NCI-H345 treated with DMSO at 0.1 percent for 48 hours (cell line): ENCODE measurements around the gene HDAC4.

Experiments
- DNase-seq: peaks from one replicate; lab custom pipeline; 2025; ENCODE audit not compliant: unreplicated experiment; lab: John Stamatoyannopoulos, UW

HDAC4 gene

DNA sequence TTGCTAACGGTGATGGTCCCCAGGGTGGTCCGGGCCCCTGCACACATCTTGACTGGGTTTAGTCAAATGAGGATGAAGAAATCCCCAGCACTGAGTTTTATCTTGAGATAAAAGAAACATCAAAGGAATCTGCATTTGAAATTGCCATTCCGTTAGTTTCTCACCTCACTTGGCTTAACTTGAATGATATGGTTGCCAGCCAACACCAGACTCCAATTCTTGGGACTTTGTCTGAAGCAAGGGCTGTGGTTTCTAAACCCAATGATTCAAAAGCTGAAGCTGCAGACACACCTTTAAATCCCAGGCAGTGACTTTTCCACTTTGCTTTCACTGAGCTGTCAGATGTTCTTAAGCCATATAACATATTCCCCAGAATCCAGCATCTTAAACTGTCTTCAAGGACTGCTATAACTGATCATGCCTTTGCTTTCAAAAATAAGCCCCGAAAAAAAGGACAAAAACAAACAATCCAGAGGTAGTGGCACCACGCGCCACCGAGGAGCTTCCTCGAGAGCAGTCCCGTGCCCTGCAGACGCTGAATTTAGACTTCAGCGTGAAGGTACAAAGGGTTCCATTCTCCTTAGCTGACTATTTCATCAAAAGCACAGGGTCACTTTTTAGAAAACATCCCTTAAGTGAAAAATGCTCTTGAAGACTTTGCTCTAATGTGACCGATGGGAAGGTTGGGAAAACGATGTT, 189.3 kb downstream of the HDAC4 start:
- DNase-seq = no peak

DNA sequence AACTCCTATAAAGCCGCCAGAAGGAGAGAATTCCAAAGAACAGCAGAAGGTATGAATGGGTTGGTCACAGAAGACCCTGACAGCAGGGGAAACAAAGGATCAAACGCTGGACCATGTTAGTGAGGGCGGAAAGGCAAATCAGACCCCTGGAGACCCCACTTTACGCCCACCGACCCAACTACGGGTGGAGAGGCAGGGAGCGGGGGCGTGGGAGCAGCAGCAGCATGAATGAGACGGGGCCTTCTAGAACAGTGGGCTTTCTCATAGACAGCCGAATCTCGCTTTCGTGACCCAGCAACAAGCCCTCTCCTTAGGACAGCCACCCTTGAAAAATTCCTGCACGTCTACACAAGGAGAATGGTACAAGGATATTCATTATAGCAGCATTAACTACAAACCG, 191.0 kb downstream of the HDAC4 start:
- no peak for DNase-seq

DNA sequence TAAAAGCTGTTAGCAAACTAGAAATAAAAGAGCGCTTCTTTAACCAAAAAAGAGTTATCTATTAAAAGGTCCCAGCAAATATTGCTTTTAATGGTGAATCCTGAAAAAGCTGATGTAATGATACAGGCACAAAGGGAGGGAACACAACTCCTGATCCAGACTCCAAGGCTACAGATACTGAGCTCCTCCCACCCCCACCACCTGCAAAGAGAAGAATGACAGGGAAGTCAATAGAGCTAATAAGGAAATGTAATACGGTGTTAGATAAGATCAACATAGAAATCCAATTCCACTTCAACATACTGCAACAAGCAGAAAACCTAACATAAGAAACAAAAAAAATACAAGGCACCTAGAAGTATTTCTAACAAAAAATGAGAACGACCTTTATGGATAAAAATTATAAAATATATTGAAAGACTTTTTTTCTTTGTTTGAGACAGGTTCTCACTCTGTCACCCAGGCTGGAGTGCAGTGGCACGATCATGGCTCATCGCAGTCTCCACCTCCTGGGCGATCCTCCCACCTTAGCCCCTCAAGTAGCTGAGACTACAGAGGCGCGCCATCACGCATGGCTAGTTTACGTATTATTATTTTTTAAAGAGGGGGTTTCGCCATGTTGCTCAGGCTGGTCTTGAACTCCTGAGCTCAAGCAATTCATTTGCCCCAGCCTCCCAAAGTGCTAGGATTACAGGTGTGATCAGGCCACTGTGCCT, 192.2 kb downstream of the HDAC4 start:
- DNase-seq = no peak

DNA sequence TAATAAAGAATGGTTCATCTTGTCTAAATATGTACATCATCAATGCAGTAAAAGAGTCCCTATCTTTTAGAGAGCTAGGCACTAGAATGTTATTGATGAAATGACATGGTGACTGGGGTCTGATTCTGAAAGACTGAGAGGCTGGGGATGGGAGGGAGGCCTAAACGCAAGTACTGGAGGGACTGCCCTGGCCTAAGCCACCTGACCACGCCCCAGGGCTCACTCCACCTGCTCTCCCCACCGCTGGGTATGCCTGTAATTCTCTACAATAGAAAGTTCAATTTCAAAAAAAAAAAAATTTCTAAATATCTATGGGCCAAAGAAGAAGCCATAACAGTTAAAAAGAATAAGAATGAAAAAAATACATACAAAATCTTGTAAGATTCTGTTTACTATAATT, 194.0 kb downstream of the HDAC4 start:
- DNase-seq = no peak

DNA sequence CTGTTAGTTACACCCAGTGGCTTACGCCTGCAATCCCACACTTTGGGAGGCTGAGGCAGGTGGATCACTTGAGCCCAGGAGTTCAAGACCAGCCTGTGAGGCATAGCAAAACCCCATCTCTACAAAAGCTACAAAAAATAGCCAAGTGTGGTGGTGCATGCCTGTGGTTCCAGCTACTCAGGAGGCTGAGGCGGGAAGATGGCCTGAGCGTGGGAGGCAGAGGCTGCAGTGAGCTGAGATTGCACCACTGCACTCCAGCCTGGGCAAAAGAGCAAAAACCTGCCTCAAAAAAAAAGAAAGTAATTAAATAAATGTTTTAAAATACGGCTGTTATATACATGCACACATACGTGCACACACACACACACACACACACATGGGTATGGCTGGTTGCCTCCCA, 194.8 kb downstream of the HDAC4 start:
- DNase-seq = no peak

DNA sequence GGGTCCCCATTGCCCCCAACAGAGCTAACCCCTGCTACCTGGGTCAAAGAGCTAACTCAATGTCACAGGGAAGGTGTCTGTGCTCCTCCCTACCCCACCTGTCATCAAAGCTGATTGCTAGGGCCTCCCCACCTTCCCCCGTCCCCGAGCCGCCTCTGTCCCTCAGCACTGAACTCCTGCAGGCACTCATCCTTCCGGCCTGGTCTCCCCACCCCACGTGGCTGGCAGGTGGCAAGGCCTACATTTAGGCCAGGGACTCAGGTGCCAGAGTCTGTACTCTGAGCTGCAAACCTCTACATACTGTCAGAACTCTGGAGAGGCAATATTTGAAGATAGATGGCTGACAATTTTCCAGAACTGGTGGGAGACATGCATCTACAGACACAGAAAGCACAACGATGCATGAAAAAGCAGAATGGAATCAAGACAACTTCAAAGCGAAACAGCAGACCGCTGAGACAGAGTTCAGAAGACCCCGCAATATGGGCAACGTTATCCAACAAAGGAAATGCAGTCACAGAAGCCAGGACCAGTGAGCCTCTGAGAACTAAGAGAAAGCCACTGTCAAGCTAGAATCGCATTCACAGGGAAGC, 195.8 kb downstream of the HDAC4 start:
- DNase-seq = no peak

DNA sequence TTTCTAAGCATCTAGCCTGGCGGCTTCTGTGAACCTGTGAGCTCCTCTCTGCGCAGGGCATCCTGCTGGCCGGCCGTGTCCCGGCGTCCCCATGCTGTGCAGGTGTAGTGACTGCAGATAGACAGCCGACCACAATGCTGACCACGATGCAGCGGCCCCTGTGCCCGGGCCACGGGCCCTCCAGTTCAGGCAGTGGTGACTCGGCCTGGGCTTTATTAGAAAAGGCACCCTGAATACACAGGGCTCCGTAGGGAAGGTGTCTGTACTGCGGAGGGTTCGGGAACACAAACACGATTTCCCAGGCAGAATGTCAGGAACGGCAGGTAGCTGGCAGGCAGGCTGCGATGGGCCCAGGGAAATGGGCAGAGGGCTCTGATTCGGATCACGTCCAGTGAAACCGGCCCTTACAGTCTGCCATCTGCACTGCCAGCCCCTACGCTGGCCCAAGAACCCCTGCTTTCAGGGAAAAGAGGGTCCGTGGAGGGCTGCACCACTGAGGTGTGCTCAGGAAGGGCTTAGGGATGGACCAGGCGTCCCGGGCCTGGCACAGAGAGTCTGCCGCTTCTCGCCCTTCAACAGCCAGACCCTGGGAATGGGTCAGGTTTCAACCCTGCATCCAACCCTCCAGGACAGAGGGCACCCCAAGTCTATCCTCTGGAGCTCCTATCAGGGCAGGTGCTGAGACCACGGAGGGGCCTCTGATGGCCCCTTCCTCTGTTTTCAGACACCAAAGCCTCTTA, 196.5 kb downstream of the HDAC4 start:
- DNase-seq = no peak

GRCh38 chr2:239203443-239204135, 197.2 kb downstream of the HDAC4 start:
- no peak for DNase-seq

GRCh38 chr2:239202836-239203235, 198.0 kb downstream of the HDAC4 start:
- DNase-seq = no peak

DNA sequence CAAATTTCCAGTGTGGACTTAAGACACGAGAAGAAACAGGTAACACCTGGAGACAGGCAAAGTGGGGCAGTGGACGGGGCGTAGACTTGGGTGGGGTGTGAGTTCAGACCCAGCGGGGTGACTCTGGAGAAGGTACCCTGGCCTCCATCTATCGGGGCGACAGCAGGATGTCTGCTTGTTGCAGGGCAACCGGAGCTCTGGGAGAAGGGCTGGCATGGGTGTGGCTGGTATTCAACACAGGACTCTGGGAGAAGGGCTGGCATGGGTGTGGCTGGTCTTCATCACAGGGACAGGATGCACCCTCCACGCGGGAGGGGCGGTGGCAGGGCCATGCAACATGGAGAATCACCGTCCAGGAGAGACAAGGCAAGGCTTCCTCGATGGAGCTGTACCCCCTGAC, 198.5 kb downstream of the HDAC4 start:
- no peak for DNase-seq

DNA sequence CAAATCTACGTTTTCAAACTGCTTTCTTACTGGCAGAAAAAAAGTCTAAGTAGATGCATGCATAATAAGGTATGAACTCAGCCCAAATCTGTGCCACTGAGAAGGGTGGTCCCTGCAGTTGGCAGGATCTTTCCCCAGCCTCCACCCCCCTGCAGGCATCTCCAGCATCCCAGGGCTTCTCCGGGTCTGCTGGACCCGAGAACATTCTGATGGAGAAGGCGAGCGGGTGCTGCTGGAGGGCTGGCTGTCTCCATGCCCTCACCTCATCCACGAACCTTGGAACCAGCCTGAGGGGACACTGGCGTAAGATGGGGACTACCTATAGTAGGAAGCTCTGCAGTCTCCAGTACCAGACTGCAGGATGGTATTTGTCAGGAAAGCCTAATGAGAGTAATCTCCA, 198.9 kb downstream of the HDAC4 start:
- DNase-seq = no peak

DNA sequence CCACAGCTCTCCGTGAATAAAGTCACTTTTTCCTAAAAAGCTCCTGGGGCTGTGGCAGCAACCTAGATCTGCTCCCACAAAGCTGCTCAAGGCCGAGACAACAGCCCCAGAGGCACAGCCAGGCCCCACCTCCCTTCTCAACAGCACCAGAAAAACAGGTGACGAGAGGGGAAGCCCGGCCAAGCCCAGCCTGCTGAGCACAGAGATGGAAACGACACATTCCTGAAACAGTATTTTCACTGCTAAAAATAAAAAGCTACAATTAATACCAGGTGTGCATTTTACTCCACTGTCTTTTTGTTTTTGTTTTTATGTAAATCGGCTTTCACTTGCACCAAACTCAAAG, 199.3 kb downstream of the HDAC4 start:
- DNase-seq = no peak

- DNase-seq = no peak
Observed at GRCh38 chr2:239200646-239201530, 199.9 kb downstream of the HDAC4 start.

DNA sequence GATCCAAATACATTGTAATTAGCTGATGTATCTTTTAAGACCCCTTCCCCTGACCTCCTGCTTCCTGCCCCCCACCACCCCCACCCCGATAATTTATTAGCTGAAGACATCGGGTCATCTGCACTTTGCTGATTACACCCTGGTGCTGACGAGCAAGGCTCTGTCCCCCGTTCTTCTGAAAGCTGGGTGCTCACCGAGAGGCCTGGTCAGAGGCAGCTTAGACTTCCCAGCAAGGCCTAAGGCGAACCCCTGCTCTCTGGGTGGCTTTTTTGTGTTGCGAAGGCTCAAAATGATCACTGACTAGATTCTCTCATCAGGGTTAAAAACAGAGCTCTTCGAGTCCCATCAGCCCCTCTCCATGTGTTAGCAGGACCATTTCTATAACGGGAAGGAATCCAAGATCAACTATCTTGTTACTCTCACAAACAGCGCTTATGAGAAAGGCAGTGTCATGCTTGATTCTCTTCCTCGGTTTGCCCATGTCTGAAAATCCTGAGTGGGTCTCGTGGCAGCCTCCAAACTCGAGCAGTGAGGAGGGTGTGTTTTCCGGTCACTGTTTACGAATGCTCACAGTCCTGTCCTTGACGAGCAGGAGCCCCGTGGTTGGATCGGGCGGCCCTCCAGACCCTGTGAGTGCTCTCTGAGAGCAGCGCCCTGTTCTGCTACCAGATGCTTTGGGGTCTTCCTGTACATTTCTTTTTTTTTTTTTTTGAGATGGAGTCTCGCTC, 201.6 kb downstream of the HDAC4 start:
- no peak for DNase-seq

- DNase-seq = no peak
Observed at GRCh38 chr2:239198221-239198620, 202.6 kb downstream of the HDAC4 start.

DNA sequence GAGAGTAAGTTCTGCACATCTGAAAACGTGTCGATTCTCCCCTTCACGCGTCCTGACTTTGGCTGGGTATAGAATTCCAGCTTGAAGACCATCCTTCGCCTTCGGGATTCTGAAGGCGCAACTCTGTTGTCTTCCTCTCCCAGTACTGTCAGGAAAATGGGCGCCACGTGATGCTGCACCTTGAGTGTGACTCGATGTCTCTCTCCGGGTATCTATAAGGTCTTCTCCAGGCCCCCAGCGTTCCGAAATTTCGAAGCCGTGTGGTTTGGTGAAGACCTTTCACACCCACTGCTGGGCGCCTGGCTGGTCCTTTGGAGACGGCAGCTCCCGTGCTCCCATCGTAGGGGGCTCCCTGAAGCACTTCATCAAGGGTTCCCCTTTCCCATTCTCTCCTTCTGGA, 203.7 kb downstream of the HDAC4 start:
- DNase-seq = no peak

DNA sequence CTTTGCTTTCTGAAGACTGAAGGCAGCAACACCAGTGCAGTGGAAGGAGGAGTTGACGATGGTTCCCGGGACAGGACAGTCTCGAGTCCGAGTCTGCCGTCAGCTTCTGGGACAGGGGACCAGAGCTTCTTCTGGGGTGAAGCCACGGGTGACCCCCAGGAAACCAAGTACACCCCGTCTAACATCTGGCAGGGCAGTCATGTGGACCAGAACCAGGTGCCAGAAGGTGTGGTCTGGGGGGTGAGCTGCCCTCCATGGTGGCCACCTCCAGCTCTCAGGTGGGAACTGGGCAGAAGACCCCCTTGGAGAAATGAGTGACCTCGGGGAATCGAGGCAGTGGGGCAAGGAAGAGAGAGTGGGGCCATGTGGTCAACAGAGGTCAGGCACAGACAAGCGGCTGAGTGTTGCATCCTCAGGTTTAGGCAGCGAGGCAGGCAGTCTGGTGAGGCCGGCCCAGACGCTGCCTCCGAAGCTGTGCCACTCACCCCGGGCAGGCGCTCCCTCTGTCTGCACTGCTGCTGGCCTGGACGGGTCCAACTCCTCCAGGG, 204.3 kb downstream of the HDAC4 start:
- no peak for DNase-seq

DNA sequence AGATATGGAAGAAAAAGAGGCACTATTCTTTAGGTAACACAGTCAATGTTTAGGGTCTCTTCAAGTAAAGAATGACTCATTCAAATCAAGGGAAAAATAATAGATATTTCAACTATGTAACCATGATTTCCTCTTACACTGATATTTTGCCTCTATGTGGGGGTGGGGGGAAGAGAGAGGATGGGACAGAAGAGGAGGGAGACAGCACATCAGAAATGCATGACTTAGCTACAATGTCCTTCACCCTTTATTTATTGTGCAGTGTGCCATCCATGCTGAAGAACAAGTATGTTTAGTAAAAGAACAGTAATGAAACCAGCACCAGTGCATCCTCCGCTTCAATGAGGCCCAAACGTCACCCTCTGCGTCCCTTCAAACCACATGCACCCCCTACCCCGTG, 204.8 kb downstream of the HDAC4 start:
- DNase-seq = no peak

GRCh38 chr2:239195318-239195871, 205.4 kb downstream of the HDAC4 start:
- DNase-seq = no peak
